Fibroblast of pulmonary artery (primary cell): Measurements from ENCODE around the gene ARL6IP1.

Source experiments
- DNase-seq: peaks from one replicate; pipeline ENCODE4 v3.0.0-alpha.2; 2010; ENCODE audit warnings: low read depth
- H3K4me3 ChIP-seq: replicated peaks from 2 replicates; pipeline ENCODE4 v1.5.1; 2011; ENCODE audit warnings: low read depth, mild to moderate bottlenecking, control low read depth, low read length, moderate library complexity
- TF ChIP-seq, protein P1 (sequence below): IDR thresholded peaks from 2 replicates; pipeline ENCODE4 v1.5.1; 2011; ENCODE audit warnings: mild to moderate bottlenecking, control low read depth, low read length, inconsistent platforms; ENCODE audit errors: missing control alignments

ARL6IP1 gene

DNA sequence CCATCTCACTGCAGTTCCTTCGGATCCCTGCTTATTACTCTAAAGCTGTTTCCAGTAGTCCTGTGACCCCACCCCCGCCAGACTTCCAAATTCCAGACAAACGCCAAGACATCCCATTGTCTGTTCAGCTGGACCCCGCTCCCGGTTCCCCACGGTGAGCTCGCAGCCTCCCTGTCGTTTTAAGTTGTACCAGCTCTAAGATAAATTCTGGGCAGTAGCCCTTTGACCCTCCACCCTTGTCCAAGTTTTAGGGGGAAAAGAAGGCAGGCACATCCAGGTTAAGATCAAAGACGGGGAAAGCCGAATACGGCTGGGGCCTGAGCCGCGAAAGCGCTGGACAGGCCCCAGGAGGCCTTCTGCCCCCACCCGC is 589 bp downstream of the ARL6IP1 start:
- peak overlapping the region; percentile 91 for H3K4me3 ChIP-seq
- TF ChIP-seq, protein P1, sequence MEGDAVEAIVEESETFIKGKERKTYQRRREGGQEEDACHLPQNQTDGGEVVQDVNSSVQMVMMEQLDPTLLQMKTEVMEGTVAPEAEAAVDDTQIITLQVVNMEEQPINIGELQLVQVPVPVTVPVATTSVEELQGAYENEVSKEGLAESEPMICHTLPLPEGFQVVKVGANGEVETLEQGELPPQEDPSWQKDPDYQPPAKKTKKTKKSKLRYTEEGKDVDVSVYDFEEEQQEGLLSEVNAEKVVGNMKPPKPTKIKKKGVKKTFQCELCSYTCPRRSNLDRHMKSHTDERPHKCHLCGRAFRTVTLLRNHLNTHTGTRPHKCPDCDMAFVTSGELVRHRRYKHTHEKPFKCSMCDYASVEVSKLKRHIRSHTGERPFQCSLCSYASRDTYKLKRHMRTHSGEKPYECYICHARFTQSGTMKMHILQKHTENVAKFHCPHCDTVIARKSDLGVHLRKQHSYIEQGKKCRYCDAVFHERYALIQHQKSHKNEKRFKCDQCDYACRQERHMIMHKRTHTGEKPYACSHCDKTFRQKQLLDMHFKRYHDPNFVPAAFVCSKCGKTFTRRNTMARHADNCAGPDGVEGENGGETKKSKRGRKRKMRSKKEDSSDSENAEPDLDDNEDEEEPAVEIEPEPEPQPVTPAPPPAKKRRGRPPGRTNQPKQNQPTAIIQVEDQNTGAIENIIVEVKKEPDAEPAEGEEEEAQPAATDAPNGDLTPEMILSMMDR, result no peak
- peak; percentile 27 for DNase-seq

DNA sequence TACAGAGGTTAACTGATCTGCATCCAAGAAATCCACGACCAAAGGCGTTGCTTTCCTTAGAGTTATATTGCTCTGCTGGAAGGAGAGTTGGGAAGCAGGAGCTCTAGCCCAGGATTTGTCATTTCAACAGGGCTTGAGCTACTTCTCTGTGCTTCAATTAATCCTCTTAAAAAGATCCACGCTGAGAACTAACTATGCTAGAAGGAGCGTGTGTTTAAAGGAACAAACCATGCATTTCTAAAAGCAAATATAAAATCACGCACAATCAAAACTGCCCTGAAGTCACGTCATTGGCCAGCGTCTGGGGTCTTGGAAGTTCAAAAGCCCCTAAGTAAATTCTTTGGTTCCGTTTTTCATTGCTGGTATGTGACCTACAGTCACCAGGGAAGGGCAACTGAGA is 1.1 kb downstream of the ARL6IP1 start:
- H3K4me3 ChIP-seq, result peak overlapping the region; percentile 91
- TF ChIP-seq, protein P1, result no peak
- peak; percentile 14 for DNase-seq

GRCh38 chr16:18799500-18799899 is 1.8 kb downstream of the ARL6IP1 start:
- TF ChIP-seq, protein P1, result no peak
- H3K4me3 ChIP-seq, result peak overlapping the region; percentile 91
- DNase-seq, result no peak

DNA sequence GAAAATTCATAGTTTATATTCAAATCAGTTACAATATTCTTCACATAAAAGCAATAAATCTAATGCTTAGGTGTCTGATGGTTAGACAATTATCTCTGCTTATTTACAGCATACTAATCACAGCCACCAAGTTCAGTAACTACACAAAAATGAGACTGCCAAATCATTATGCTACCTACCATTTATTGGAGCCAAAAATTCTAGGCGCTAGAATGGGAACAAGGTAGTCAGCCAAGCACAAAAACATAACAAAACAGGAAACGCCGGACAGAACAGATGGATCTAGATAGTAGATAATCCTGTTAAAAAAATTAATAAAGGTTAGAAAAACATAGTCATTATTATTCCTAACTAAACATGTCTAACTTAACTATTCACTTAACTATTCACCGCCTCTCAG is 3.6 kb downstream of the ARL6IP1 start:
- TF ChIP-seq, protein P1, result no peak
- H3K4me3 ChIP-seq, result no peak overlapping the region

GRCh38 chr16:18796377-18796776 is 5.0 kb downstream of the ARL6IP1 start:
- TF ChIP-seq, protein P1, result no peak
- H3K4me3 ChIP-seq, result no peak overlapping the region
- no peak for DNase-seq

More for the DNA sequence above, 3.6 kb downstream of the ARL6IP1 start:
- no peak for DNase-seq

DNA sequence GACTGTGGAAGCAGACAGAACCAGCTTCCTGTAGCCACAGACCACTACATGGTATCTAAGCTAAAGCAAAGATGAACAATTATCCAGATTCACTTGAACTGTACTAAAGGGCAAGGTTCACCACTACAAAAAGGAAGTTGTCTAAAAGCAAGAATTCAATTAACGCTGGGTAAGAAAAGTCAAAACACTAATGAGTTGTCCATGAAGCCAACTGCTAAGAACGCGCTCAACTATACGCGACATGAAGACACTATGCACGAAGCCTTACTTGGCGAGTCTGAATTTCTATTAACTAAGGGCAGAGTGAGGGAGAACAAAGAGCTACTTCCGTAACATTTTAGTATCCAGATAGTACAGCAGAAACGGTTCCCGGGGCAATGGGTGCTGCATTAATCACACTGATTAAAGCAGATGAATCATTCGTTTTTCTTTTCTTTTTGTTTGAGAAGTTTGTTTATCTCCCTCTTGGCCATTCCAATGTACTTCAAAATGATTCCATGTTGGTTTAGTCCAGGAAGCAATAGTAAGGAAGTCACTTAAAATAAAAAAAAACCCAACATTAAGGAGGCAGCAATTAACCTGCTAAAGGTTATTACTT is 8.4 kb downstream of the ARL6IP1 start:
- peak; percentile 42 for DNase-seq
- no peak overlapping the region for H3K4me3 ChIP-seq

More for the DNA sequence above, 8.4 kb downstream of the ARL6IP1 start:
- TF ChIP-seq, protein P1, result no peak
